Activated naive CD4-positive, alpha-beta T cell treated with anti-CD3 and anti-CD28 coated beads, Interleukin-2, amount 10 ng/mL, durations not matched to agents 7 days and 5 days (primary cell): ENCODE results near the gene CHRM2.

ENCODE experiments used
- CTCF ChIA-PET: fragments of 350-600 bp; sonication (Branson Sonifier 250); formaldehyde crosslinking; loops from one replicate; lab custom pipeline; 2021; ENCODE audit warnings: antibody characterized with exemption; lab: Charles Lee
- DNase-seq: peaks from one replicate; pipeline ENCODE4 v3.0.0-alpha.2; 2020
- H3K27ac Mint-ChIP-seq: one replicate; pipeline ENCODE4 v1.8.0; 2021; ENCODE audit warnings: mild to moderate bottlenecking, moderate library complexity, mixed read lengths
- H3K27me3 Mint-ChIP-seq: one replicate; pipeline ENCODE4 v1.8.0; 2021; ENCODE audit warnings: mild to moderate bottlenecking, mixed read lengths
- H3K36me3 Mint-ChIP-seq: one replicate; pipeline ENCODE4 v1.8.0; 2021; ENCODE audit warnings: mixed read lengths
- H3K4me1 Mint-ChIP-seq: one replicate; pipeline ENCODE4 v1.8.0; 2021; ENCODE audit warnings: mixed read lengths
- H3K4me3 Mint-ChIP-seq: one replicate; pipeline ENCODE4 v1.8.0; 2021; ENCODE audit warnings: mild to moderate bottlenecking, moderate library complexity, mixed read lengths
- H3K9me3 Mint-ChIP-seq: one replicate; pipeline ENCODE4 v1.8.0; 2021; ENCODE audit warnings: mixed read lengths

CHRM2 gene

GRCh38 chr7:137069249-137069963, 201.0 kb downstream of the CHRM2 start:
- DNase-seq: no peak
- Mint-ChIP-seq H3K27ac (no peak overlapping the region), H3K36me3 (no peaks in the 10 kb centered on the region), H3K9me3 (peaks cover 4% of the 10 kb centered on the region), H3K27me3 (no peaks in the 10 kb centered on the region), H3K4me3 (no peak overlapping the region), H3K4me1 (no peaks in the 10 kb centered on the region)
- CTCF ChIA-PET: no interaction called here
